ENCODE data around the gene OSCAR. TPM values are rescaled to one million over a fixed set of nuclear protein-coding genes. Genes with fewer than 3 reads are reported as not detected.
A peak's percentile ranks its signal among the peaks of the same experiment; 100 is the strongest.

The OSCAR gene
- total and polyA plus RNA-seq, 10 of the 15 experiments (the other 5 are each of a cell fraction or from before 2014, with no cell fraction given) = 0.08 to 0.27 (median 0.10) TPM; not detected in 7

DNA sequence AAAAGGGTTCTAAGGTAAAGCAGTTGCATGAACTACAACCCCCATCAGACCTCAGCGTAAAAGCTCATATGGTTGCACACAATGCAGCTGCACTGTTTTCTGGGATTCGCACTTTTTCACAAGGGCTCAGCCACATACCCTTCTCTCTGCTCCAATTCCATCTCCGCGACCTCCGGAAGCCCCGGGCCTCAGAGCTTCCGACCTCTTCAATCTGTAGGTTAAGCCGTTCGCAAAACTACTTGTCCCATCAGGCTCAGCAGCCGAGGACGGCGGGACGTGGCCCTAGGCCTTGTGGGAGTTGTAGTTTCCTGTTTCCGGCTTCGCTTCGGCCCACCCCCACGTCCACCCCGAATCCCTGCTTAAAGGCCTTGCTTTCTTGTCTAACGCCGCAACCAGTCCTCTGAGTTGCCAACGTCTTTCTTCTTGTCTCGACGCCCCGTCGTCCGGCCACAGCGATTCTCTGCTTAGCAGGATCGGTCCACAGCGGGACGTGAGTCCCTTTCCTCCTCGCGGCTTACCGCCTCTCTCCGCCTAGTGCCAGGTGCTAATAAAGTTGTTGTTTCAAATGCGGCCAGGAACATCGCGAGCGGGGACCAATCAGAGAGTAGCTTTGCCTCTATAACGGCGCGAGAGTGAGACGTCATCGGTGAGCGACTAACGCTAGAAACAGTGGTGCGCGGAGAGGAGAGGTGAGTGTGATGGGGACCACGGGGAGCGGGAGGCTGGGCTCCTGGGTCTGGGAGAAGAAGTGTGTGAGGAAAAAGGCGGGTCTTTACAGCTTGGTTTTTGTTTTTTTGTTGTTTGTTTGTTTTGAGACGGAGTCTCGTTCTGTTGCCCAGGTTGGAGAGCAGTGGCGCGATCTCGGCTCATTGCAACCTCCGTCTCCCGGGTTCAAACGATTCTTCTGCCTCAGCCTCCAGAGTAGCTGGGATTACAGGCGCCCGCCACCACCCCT is 14.8 kb upstream of the OSCAR start, which contains the start of the genes PRPF31 and TFPT:
Gene PRPF31, plus strand, starts transcription at position 646 of the 955 bp plus-strand sequence. CDS start 2,525 bp downstream, outside the sequence.
Gene TFPT, minus strand, starts transcription at position 549 of the 955 bp plus-strand sequence. Its CDS starts 388 bp downstream, at position 161.
- Histone ChIP-seq H3K27me3 (replicated peaks in 1 of 2; ENCODE audit: control insufficient read depth in 2 of 2, insufficient read depth in 2 of 2, low read length in 1 of 2) (no peaks in the 10 kb centered on the region), H3K27ac (ENCODE audit: control insufficient read depth, insufficient read depth) (peak within 1 kb of the TSS; percentile 79), H3K4me3 (peak within 1 kb of the TSS; percentile 95), H3K4me1 (ENCODE audit: control insufficient read depth, insufficient read depth, low read length) (peaks cover 10% of the 10 kb centered on the region), H3K36me3 (ENCODE audit: control insufficient read depth in 2 of 2, insufficient read depth in 2 of 2, low read length in 1 of 2) (peaks cover 2 to 20% of the 10 kb centered on the region in 2 experiments), H4K20me1 (ENCODE audit: control insufficient read depth, insufficient read depth) (no peaks in the 10 kb centered on the region), H3K9me3 (replicated peaks; ENCODE audit: control insufficient read depth, insufficient read depth, low read length) (no peaks in the 10 kb centered on the region), H3K9ac (ENCODE audit: control insufficient read depth, insufficient read depth, low read length) (peak within 1 kb of the TSS; percentile 93), H2AFZ (ENCODE audit: control insufficient read depth, low read depth, low read length) (peak within 1 kb of the TSS; percentile 95), H3K4me2 (ENCODE audit: control insufficient read depth, insufficient read depth) (peak within 1 kb of the TSS; percentile 82), H3K79me2 (ENCODE audit: control insufficient read depth, insufficient read depth, low read length) (peaks cover 29% of the 10 kb centered on the region)
- ChIA-PET SMC1A (ENCODE audit: uncharacterized antibody, unreplicated experiment) (interaction anchor here (0.9 to 1.4 kb wide), 2 partner anchors 13 to 22 kb away, joined by 3 to 6 read pairs; partner anchors contain the start of genes CNOT3 and NDUFA3), CTCF (interaction anchor here (1.7 kb wide), 1 partner anchor 276 kb away, joined by 4 read pairs; no protein-coding TSS in a partner anchor), RAD21 (ENCODE audit: unreplicated experiment) (interaction anchor here (1.2 to 2.9 kb wide), 2 partner anchors 14 to 22 kb away, joined by 3 to 19 read pairs; partner anchors contain the start of gene CNOT3), POLR2A (interaction anchor here (0.6 to 2.6 kb wide), 5 partner anchors 12 to 82 kb away, joined by 3 to 25 read pairs (median 4); partner anchors contain the start of genes CNOT3, LENG1 and MBOAT7)
- DNase-seq (ENCODE audit: low read depth, low spot score) = peak; percentile 95
- under 1% methylated on average over 60 of the region's 60 CpGs for WGBS (ENCODE audit: insufficient coverage, insufficient replicate concordance, low lambda C conversion rate, missing lambda C conversion rate)
- FAIRE-seq = peak; percentile 100
- intact Hi-C loops (cut with micrococcal nuclease; ENCODE audit: unreplicated experiment) (no loop called here), in situ Hi-C loops (cut with MboI) (no loop called here)
- ATAC-seq = peak; percentile 97
- TSS peak; percentile 87 for BruUV-seq (replicated peaks)
- peak; percentile 61 for TF ChIP-seq NR2C1 (IDR thresholded peaks at IDR 0.05)
- TF ChIP-seq RAD51 (IDR thresholded peaks at IDR 0.05) = peak; percentile 27; the same call in 1 of the 2 replicates
- TF ChIP-seq, protein P1, sequence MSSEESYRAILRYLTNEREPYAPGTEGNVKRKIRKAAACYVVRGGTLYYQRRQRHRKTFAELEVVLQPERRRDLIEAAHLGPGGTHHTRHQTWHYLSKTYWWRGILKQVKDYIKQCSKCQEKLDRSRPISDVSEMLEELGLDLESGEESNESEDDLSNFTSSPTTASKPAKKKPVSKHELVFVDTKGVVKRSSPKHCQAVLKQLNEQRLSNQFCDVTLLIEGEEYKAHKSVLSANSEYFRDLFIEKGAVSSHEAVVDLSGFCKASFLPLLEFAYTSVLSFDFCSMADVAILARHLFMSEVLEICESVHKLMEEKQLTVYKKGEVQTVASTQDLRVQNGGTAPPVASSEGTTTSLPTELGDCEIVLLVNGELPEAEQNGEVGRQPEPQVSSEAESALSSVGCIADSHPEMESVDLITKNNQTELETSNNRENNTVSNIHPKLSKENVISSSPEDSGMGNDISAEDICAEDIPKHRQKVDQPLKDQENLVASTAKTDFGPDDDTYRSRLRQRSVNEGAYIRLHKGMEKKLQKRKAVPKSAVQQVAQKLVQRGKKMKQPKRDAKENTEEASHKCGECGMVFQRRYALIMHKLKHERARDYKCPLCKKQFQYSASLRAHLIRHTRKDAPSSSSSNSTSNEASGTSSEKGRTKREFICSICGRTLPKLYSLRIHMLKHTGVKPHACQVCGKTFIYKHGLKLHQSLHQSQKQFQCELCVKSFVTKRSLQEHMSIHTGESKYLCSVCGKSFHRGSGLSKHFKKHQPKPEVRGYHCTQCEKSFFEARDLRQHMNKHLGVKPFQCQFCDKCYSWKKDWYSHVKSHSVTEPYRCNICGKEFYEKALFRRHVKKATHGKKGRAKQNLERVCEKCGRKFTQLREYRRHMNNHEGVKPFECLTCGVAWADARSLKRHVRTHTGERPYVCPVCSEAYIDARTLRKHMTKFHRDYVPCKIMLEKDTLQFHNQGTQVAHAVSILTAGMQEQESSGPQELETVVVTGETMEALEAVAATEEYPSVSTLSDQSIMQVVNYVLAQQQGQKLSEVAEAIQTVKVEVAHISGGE (CRISPR knock-in tag; IDR thresholded peaks at IDR 0.05) = no peak
- TF ChIP-seq, protein P2, sequence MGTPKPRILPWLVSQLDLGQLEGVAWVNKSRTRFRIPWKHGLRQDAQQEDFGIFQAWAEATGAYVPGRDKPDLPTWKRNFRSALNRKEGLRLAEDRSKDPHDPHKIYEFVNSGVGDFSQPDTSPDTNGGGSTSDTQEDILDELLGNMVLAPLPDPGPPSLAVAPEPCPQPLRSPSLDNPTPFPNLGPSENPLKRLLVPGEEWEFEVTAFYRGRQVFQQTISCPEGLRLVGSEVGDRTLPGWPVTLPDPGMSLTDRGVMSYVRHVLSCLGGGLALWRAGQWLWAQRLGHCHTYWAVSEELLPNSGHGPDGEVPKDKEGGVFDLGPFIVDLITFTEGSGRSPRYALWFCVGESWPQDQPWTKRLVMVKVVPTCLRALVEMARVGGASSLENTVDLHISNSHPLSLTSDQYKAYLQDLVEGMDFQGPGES (IDR thresholded peaks at IDR 0.05) = no peak
- TF ChIP-seq POLR2A (IDR thresholded peaks at IDR 0.05; ENCODE audit: low read depth, low read length) = peak; percentile 77; the same call in 1 of the 2 replicates
- no peak for TF ChIP-seq MTA3 (IDR thresholded peaks at IDR 0.05; ENCODE audit: borderline replicate concordance, low read length)
- no peak for TF ChIP-seq ZNF24 (IDR thresholded peaks at IDR 0.05)
- TF ChIP-seq, protein P3, sequence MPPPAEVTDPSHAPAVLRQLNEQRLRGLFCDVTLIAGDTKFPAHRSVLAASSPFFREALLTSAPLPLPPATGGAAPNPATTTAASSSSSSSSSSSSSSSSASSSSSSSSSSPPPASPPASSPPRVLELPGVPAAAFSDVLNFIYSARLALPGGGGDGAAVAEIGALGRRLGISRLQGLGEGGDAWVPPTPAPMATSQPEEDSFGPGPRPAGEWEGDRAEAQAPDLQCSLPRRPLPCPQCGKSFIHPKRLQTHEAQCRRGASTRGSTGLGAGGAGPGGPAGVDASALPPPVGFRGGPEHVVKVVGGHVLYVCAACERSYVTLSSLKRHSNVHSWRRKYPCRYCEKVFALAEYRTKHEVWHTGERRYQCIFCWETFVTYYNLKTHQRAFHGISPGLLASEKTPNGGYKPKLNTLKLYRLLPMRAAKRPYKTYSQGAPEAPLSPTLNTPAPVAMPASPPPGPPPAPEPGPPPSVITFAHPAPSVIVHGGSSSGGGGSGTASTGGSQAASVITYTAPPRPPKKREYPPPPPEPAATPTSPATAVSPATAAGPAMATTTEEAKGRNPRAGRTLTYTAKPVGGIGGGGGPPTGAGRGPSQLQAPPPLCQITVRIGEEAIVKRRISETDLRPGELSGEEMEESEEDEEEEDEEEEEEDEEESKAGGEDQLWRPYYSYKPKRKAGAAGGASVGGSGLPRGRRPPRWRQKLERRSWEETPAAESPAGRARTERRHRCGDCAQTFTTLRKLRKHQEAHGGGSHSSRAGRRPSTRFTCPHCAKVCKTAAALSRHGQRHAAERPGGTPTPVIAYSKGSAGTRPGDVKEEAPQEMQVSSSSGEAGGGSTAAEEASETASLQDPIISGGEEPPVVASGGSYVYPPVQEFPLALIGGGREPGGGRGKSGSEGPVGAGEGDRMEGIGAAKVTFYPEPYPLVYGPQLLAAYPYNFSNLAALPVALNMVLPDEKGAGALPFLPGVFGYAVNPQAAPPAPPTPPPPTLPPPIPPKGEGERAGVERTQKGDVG (CRISPR knock-in tag; IDR thresholded peaks at IDR 0.05) = no peak
- TF ChIP-seq CEBPB (IDR thresholded peaks at IDR 0.05; ENCODE audit: borderline replicate concordance in 1 of 2, low read depth in 2 of 2, low read length in 2 of 2) = no peak
- TF ChIP-seq, protein P4, sequence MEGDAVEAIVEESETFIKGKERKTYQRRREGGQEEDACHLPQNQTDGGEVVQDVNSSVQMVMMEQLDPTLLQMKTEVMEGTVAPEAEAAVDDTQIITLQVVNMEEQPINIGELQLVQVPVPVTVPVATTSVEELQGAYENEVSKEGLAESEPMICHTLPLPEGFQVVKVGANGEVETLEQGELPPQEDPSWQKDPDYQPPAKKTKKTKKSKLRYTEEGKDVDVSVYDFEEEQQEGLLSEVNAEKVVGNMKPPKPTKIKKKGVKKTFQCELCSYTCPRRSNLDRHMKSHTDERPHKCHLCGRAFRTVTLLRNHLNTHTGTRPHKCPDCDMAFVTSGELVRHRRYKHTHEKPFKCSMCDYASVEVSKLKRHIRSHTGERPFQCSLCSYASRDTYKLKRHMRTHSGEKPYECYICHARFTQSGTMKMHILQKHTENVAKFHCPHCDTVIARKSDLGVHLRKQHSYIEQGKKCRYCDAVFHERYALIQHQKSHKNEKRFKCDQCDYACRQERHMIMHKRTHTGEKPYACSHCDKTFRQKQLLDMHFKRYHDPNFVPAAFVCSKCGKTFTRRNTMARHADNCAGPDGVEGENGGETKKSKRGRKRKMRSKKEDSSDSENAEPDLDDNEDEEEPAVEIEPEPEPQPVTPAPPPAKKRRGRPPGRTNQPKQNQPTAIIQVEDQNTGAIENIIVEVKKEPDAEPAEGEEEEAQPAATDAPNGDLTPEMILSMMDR (IDR thresholded peaks at IDR 0.05 in 2 of 3, conservative IDR thresholded peaks at IDR 0.05 in 1 of 3; ENCODE audit: control insufficient read depth in 2 of 3, extremely low read depth in 1 of 3, insufficient read depth in 1 of 3, low read depth in 3 of 3, low read length in 3 of 3) = no peak
- no peak for TF ChIP-seq KLF5 (IDR thresholded peaks at IDR 0.05; ENCODE audit: partially characterized antibody)
